Keratinocyte (primary cell): ENCODE results near the gene TTC28. TPM values are rescaled to one million over a fixed set of nuclear protein-coding genes. Genes with fewer than 3 reads are reported as not detected.

Experiments
- DNase-seq: peaks from one replicate; pipeline ENCODE4 v3.0.0-alpha.2; 2011; ENCODE audit warnings: low read depth, missing footprints, low spot score
- FAIRE-seq: peaks from 2 replicates; lab custom pipeline; 2011; peaks lifted over from hg19 to GRCh38; lab: Jason Lieb, UNC
- H2AFZ ChIP-seq: 2 replicates; pipeline ENCODE4 v1.6.0; 2012; ENCODE audit warnings: low read length, control low read depth, inconsistent platforms; ENCODE audit not compliant: control insufficient read depth
- H3K27ac ChIP-seq: 2 replicates; pipeline ENCODE4 v1.5.1; 2011; ENCODE audit warnings: low read length; ENCODE audit not compliant: control insufficient read depth, insufficient read depth
- H3K27me3 ChIP-seq: 3 replicates; pipeline ENCODE4 v1.6.0; 2011; ENCODE audit warnings: low read length; ENCODE audit not compliant: control insufficient read depth, insufficient read depth; ENCODE audit errors: extremely low read depth
- H3K36me3 ChIP-seq, 2 experiments: 2 replicates in 1 of 2; 3 replicates in 1 of 2; pipeline ENCODE4 v1.5.1; 2011; ENCODE audit warnings: low read length in 2 of 2, mild to moderate bottlenecking in 1 of 2; ENCODE audit not compliant: control insufficient read depth in 2 of 2, insufficient read depth in 2 of 2; ENCODE audit errors: extremely low read depth in 1 of 2
- H3K4me1 ChIP-seq: 3 replicates; pipeline ENCODE4 v1.5.1; 2011; ENCODE audit warnings: low read length; ENCODE audit not compliant: control insufficient read depth, insufficient read depth; ENCODE audit errors: extremely low read depth
- H3K4me2 ChIP-seq: 3 replicates; pipeline ENCODE4 v1.6.0; 2011; ENCODE audit warnings: low read depth, low read length; ENCODE audit not compliant: control insufficient read depth, insufficient read depth; ENCODE audit errors: extremely low read depth
- H3K4me3 ChIP-seq, 3 experiments: fragments of 200-600 bp in 1 of 3; sonication (generic) in 1 of 3; 2 replicates in 2 of 3; 3 replicates in 1 of 3; pipeline ENCODE4 v1.5.1; 2011 to 2016; ENCODE audit warnings: low read length in 3 of 3, mild to moderate bottlenecking in 3 of 3, control low read depth in 2 of 3, inconsistent platforms in 1 of 3, low read depth in 1 of 3, mixed read lengths in 1 of 3, mixed run types in 1 of 3, moderate library complexity in 1 of 3; ENCODE audit not compliant: control insufficient read depth in 2 of 3, insufficient read depth in 2 of 3; ENCODE audit errors: extremely low read depth in 1 of 3
- H3K79me2 ChIP-seq: 2 replicates; pipeline ENCODE4 v1.6.0; 2012; ENCODE audit warnings: low read length; ENCODE audit not compliant: control insufficient read depth, insufficient read depth
- H3K9ac ChIP-seq: 3 replicates; pipeline ENCODE4 v1.6.0; 2011; ENCODE audit warnings: low read length; ENCODE audit not compliant: control insufficient read depth, insufficient read depth; ENCODE audit errors: extremely low read depth
- H3K9me1 ChIP-seq: 3 replicates; pipeline ENCODE4 v1.6.0; 2011; ENCODE audit warnings: low read length; ENCODE audit not compliant: control insufficient read depth, insufficient read depth; ENCODE audit errors: extremely low read depth
- H3K9me3 ChIP-seq: 2 replicates; pipeline ENCODE4 v1.5.1; 2012; ENCODE audit warnings: low read depth, low read length; ENCODE audit not compliant: control insufficient read depth
- H4K20me1 ChIP-seq: 3 replicates; pipeline ENCODE4 v1.6.0; 2011; ENCODE audit warnings: low read length; ENCODE audit not compliant: control insufficient read depth, insufficient read depth; ENCODE audit errors: extremely low read depth
- EZH2 ChIP-seq: IDR thresholded peaks from one replicate; pipeline ENCODE4 v1.6.1; 2012; ENCODE audit warnings: inconsistent platforms, mild to moderate bottlenecking, low read length, moderate library complexity
- dilution Hi-C: fragments of 300-500 bp; cut with MboI; formaldehyde crosslinking; loops from one replicate; pipeline ENCODE4 v1.7.0; 2020; ENCODE audit warnings: low sequenced_read_pairs; ENCODE audit not compliant: extremely low pct_ligation_motif_present
- polyA plus RNA-seq, 5 experiments: library from polyadenylated mRNA; depleted of rRNA in 3 of 5; stranded (reverse) in 3 of 5; stranded (forward) in 1 of 5; unstranded in 1 of 5; fragments of >200 nt; gene quantifications; 1 replicate in 1 of 5; 2 replicates in 3 of 5; 3 replicates in 1 of 5; pipeline versions ENCODE4 v1.2.1 to v1.2.3, GENCODE V29; 2011 to 2012; ENCODE audit warnings: missing spikeins in 2 of 5, low read depth in 1 of 5, low replicate concordance in 1 of 5
- TF ChIP-seq, protein P1 (sequence below), 3 experiments: IDR thresholded peaks in 1 of 3; conservative IDR thresholded peaks in 1 of 3; optimal IDR thresholded peaks in 1 of 3; 2 replicates in 2 of 3; 3 replicates in 1 of 3; pipeline versions ENCODE3 to v1.5.1; 2011; ENCODE audit warnings: low read length in 3 of 3, mild to moderate bottlenecking in 3 of 3, moderate library complexity in 2 of 3, control low read depth in 1 of 3, inconsistent platforms in 1 of 3; ENCODE audit not compliant: insufficient read depth in 2 of 3; ENCODE audit errors: extremely low read depth in 1 of 3

The TTC28 gene
- polyA plus RNA-seq, 1 donor (not counting 4 experiments of a cell fraction or from before 2014, with no cell fraction given): 0.66 TPM

DNA sequence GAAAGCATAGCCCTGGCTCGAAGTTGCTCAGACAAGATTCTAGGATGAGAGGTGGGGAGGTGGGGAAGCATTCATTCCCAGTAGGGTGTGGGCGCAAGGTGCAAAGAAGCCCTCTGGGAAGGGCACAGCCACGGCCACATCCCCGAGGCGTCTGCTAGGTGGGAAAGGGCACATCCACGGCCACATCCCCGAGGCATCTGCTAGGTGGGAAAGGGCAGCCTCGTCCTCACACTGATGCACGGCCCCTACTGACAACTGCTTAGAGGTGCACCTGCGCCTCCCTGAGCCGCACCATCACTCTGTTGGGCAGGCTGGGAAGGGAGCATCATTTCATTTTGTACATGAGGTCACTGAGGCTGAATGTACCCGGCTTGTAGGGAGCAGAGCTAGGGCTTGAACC lies 666.0 kb downstream of the TTC28 start:
- Histone ChIP-seq H3K4me2 (no peak overlapping the region), H3K9me3 (no peaks in the 10 kb centered on the region), H3K4me3 (no peak overlapping the region), H2AFZ (no peak overlapping the region), H3K4me1 (peaks cover 3% of the 10 kb centered on the region), H3K9me1 (no peaks in the 10 kb centered on the region), H3K9ac (no peak overlapping the region), H3K79me2 (no peaks in the 10 kb centered on the region), H3K27ac (no peak overlapping the region), H3K36me3 (no peaks in the 10 kb centered on the region), H4K20me1 (no peaks in the 10 kb centered on the region), H3K27me3 (peaks cover 5% of the 10 kb centered on the region)
- FAIRE-seq (no peak), DNase-seq (no peak)
- no peak for TF ChIP-seq EZH2
- TF ChIP-seq, protein P1, sequence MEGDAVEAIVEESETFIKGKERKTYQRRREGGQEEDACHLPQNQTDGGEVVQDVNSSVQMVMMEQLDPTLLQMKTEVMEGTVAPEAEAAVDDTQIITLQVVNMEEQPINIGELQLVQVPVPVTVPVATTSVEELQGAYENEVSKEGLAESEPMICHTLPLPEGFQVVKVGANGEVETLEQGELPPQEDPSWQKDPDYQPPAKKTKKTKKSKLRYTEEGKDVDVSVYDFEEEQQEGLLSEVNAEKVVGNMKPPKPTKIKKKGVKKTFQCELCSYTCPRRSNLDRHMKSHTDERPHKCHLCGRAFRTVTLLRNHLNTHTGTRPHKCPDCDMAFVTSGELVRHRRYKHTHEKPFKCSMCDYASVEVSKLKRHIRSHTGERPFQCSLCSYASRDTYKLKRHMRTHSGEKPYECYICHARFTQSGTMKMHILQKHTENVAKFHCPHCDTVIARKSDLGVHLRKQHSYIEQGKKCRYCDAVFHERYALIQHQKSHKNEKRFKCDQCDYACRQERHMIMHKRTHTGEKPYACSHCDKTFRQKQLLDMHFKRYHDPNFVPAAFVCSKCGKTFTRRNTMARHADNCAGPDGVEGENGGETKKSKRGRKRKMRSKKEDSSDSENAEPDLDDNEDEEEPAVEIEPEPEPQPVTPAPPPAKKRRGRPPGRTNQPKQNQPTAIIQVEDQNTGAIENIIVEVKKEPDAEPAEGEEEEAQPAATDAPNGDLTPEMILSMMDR (optimal IDR thresholded peaks at IDR 0.05 in 1 of 3, IDR thresholded peaks at IDR 0.05 in 1 of 3, conservative IDR thresholded peaks at IDR 0.05 in 1 of 3; ENCODE audit: extremely low read depth in 1 of 3, insufficient read depth in 2 of 3, low read length in 3 of 3): no peak
- dilution Hi-C loops: no loop called here

- dilution Hi-C loops: no loop called here
- Histone ChIP-seq H3K27me3 (peaks cover 5% of the 10 kb centered on the region), H3K9me1 (no peaks in the 10 kb centered on the region), H2AFZ (no peak overlapping the region), H3K9me3 (no peaks in the 10 kb centered on the region), H3K4me2 (no peak overlapping the region), H3K36me3 (no peaks in the 10 kb centered on the region), H4K20me1 (no peaks in the 10 kb centered on the region), H3K4me3 (no peak overlapping the region), H3K27ac (no peak overlapping the region), H3K9ac (no peak overlapping the region), H3K79me2 (no peaks in the 10 kb centered on the region), H3K4me1 (peaks cover 3% of the 10 kb centered on the region)
- DNase-seq (no peak), FAIRE-seq (no peak)
- TF ChIP-seq, protein P1 (optimal IDR thresholded peaks at IDR 0.05 in 1 of 3, IDR thresholded peaks at IDR 0.05 in 1 of 3, conservative IDR thresholded peaks at IDR 0.05 in 1 of 3; ENCODE audit: extremely low read depth in 1 of 3, insufficient read depth in 2 of 3, low read length in 3 of 3): no peak
- no peak for TF ChIP-seq EZH2
Measured at GRCh38 chr22:28012832-28013460, 666.7 kb downstream of the TTC28 start.
